HG02759 (cell line): Measurements from ENCODE around the gene RBMY1B.
"Not testable (repeated sequence)": the region's sequence is repeated elsewhere in the genome, so short reads cannot be mapped to it uniquely, and the experiment has no call there.

Source experiments
- ATAC-seq: cut with Tn5 transposase; IDR thresholded peaks from one replicate; pipeline ENCODE4 v1.9.1; 2021; ENCODE audit warnings: mild to moderate bottlenecking, moderate library complexity; ENCODE audit not compliant: unreplicated experiment

Gene RBMY1B

DNA sequence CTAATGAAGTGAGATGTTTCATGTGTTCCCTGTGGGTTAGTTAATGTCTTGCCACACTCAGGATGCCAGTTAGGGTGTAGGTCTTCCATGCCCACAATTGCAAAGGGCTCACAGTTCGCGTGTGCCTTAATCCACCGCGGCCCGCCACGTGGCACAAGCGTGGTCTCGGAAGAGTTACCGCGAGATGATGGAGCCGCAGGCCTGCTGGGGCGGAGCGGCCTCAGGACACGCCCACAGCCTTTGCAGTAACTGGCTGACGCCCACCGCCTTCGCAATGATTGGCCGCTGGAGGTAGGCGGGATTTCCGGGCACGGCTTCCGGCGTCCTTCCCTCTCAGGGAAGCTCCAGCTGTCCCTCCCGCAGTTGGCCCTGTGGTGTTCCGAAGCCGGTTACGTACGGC is at the start of gene RBMY1B:
Gene RBMY1B (plus strand): TSS at position 301 of the 400 bp plus-strand sequence. CDS start 2,013 bp downstream, outside the sequence.
- ATAC-seq = not testable (repeated sequence)

DNA sequence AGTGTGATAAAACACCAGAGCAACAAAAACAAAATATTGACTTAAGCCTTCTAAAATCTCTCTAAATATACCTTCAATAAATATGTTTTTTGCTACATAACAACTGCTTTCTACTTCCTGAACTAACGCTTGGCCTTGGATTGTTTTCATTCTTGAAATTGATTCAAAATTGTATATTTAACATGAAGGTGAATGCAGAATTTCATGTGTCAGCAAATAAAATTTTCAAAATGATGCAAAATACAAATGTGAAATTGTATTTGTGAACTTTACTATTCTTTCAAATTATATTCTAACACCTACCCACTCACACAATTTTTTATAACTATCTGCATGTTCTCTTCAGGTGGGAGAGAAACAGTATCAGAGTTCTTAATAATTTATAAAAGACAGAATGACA is 48.2 kb upstream of the RBMY1B start:
- ATAC-seq = not testable (repeated sequence)

DNA sequence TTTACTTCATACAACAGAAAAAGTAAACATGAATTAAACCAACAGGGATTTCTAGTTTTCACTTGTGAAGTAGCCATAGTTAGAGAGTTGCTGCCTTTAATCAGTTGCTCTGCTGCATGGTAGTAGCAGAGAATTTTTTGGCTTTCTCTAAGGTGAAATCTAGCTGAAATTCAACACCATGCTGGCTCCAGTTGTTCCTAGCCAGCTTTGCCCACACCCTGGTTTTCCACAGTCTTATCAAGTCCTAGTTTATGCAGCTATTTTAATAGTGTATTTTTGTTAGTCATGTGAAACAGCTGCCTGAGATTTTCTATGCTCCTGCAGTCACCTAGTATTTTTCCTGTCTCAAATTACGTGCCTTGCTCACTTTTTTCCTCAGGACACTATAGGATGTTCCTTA is 28.2 kb upstream of the RBMY1B start:
- ATAC-seq = no peak

GRCh38 chrY:21534579-21534978 is 23.4 kb downstream of the RBMY1B start, which contains the start of gene RBMY1A1:
RBMY1A1 (plus strand) TSS chrY:21534879; CDS start chrY:21536892, 2,013 bp downstream.
- not testable (repeated sequence) for ATAC-seq

- ATAC-seq = peak; percentile 89
Measured at GRCh38 chrY:21559316-21559984, 48.3 kb downstream of the RBMY1B start.
